ENCODE measurements around the gene DDX31.

Gene DDX31

GRCh38 chr9:132673355-132673754 is 3.6 kb upstream of the DDX31 start:
- DNase-seq (ENCODE audit: low read depth) = peak; percentile 23

DNA sequence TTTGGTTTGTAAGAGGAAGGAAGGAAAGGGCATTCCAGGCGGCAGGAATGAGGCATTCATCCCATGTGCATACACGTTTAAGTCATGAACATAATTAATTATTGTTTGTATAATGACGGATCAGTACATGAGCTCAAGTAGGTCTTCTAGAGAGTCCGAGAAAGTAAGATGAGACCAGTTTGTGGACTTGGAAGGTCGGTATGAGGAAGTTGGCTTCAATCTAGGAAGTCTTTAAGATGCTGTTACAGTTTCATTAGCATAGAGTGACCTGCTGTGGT is 2.6 kb upstream of the DDX31 start:
- DNase-seq (ENCODE audit: low read depth) = no peak

DNA sequence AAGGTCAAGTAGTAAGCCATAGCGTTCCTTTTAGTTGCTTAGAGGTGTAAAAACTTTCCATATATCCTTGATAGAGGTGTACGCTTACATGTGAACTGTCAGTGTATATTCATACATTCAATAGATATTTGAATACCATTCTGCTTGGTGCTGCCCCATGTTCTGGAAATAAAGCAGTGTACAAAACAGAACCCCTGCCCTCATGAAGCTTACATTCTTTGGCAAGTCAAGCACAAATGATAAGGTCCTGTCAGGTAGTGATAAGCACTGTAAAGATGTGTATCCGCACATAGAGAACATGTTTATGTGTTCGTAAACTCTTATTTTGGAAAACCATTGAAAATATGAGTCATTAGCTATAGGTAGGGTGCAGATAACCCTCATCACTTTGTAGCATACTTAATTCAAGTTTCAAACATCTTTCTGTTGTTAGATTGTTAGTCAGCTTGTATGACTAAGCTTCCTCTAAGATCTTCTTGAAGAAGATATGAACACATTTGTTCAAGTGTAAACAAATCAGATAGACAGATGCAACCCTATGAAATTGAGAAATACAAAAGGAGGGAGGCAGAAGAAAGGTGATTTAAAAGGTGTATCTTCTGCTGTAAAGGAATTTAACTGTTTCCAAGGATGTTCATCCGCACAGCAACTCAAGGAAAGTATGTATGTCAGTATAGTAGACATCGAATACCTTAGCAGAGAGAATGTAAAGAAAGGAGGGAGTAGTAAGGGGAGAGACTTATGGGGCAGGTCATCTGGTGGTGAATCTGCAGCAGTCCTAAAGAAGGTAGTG is 2.0 kb upstream of the DDX31 start:
- no peak for DNase-seq (ENCODE audit: low read depth)

GRCh38 chr9:132670457-132671391 is 941 bp upstream of the DDX31 start, which contains the start of gene GTF3C4:
Gene GTF3C4, plus strand, starts transcription at chr9:132670464. Its CDS starts 135 bp downstream, at chr9:132670599.
- DNase-seq (ENCODE audit: low read depth) = no peak

DNA sequence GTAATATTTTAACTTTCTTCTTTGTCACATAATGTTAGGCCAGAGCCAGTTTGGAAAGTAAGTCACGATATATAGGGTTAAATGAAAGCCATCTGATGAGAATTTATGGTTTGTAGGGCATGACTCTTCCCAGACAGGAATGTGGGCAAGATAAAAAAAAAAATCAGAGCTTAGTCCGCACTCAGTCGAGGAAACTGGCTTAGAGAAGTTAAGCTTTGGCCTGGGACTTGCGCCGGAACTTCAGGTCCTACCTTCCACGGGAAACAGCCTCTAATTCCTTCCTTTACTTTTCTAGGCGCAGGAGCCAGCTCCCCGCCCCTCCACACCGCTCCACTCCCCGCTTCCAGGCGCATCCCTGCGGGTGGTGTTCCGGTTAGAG is 475 bp downstream of the DDX31 start:
- DNase-seq (ENCODE audit: low read depth) = no peak

- no peak for DNase-seq (ENCODE audit: low read depth)
Measured at GRCh38 chr9:132663851-132664250, 5.9 kb downstream of the DDX31 start.

DNA sequence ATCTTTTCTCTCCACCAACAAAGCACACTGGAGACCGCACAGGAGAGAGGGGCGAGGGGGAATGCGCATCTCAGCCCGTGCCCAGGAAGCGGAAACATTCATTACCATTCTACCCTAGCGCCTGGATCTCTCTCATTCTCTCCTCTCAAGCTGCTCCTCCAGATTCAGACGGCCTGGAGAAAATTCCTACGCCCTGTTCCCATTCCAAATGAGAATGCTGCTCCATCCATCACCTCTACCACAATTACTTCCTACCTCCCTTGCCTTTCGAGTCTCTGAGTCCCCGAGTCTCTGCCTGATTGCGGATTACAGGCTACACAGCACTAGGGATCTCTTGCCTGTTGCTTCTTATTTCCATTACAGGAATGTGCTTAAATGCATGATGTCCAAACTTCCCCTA is 6.7 kb downstream of the DDX31 start:
- DNase-seq (ENCODE audit: low read depth) = no peak

DNA sequence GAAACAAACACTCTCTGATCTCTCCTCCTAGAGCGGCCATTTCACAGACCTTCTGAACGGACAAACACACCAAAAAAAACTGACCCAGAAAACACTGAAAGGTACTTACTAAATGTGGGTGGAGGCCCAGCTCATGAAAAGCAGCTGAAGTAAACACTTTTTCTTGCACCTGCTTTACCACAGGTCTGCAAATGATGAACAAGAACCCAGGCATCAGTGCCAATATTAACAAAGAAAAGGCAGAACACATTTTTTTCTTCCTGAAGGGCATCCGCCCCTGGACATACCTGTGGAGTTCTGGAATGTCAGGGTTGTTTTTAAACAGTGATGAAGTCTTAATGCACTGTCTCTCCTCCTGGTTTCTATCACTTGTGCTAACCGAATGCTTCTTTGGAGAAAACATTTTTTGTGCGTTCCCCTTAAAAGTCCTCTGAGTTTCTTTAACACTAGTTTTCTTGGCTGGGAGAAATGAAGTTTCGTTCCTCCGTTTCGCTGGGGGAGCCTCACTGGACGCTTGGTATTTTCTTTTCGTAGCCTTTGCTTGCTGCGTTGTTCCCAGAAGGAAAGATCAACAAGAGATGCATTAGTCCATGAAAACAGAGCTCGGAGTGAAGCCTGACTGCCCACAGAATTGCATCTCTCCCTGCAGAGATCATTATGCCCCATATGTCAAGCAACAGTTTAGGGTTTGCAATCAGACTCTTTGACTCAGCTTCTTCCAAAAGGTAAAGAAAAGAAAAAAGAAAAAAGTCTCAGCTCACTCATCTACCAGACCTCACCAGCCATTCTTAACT is 7.4 kb downstream of the DDX31 start:
- DNase-seq (ENCODE audit: low read depth) = no peak

- no peak for DNase-seq (ENCODE audit: low read depth)
Measured at GRCh38 chr9:132656299-132656698, 13.5 kb downstream of the DDX31 start.

DNA sequence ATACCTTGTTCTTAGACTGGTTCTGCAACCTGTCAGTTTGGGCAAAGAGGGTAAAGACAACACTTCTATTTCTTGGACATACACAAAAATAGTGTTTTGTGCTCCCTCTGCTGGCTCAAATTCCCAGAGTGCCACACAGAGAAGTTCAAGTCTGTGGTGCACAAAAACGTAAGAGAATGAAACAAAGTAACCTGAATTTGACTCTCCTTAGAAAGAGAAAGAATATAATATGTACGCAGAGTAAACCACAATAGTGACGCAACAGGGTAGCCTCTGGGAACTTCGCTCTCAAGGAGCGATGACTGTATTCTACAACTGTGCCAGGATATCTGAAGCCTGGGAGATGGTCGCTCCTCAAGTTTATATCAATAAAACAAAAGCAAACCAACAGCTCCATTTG is 18.5 kb downstream of the DDX31 start:
- peak; percentile 87 for DNase-seq (ENCODE audit: low read depth)

- DNase-seq (ENCODE audit: low read depth) = no peak
Measured at GRCh38 chr9:132648685-132649084, 21.1 kb downstream of the DDX31 start.

GRCh38 chr9:132648283-132648682 is 21.5 kb downstream of the DDX31 start:
- no peak for DNase-seq (ENCODE audit: low read depth)

DNA sequence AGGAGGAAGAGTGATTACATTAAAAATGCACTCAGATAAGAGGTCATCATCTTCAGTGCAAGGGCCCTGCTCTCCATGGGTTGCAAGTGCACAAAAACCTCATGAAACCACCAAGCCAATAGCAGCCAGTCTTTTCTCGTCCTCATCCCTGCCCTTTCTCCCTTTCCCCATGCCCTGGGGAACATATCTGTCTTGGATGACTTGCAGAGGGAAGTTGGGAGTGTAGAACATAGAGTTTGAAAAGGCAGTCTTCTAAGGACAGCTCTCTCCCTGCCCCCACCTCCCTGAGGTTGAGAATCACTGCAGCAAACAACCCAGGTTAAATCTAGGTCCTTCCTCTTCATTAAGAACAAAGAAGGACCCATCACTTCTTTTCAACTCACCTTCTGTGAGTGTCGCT is 22.0 kb downstream of the DDX31 start:
- DNase-seq (ENCODE audit: low read depth) = no peak

- DNase-seq (ENCODE audit: low read depth) = peak; percentile 94
Measured at GRCh38 chr9:132647355-132647754, 22.4 kb downstream of the DDX31 start.

GRCh38 chr9:132646726-132647125 is 23.1 kb downstream of the DDX31 start:
- no peak for DNase-seq (ENCODE audit: low read depth)

- no peak for DNase-seq (ENCODE audit: low read depth)
Measured at GRCh38 chr9:132645711-132646110, 24.1 kb downstream of the DDX31 start.

DNA sequence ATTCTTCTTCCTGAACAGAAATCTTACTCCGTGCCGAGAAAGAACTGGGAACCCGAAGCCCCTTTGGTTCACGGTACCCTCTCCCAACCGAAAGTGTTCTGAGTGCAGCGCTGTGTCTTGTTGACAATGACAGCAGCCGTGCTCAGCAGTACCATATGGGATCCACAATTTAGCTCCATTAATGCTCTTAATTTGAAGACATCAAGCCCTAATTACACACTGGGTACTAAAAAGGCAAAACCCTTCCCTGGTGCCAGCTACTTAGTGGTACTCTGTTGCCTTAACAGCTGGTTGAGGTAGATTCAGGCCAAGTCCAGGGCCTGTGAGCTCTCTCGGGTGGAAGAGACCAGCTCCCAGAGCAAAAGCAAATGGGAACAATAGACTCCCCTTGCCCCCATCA is 24.5 kb downstream of the DDX31 start:
- DNase-seq (ENCODE audit: low read depth) = no peak

DNA sequence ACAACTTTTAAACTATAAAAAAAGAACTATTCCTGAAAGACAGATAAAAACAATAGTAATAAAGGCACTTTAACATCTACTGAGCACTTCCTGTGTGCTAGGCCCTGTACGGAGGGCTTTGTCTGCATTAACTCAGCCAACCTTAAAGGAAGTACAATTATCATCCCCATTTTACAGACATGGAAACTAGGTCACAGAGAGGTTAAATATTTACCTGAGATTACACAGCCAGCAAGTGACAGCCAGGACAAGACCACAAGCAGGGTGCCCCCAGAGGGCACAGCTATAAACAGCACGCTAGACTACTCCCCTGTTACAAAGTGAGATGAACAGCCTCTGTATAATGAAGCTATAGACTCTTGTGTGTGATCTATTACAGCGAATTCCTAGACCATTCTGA is 25.5 kb downstream of the DDX31 start:
- DNase-seq (ENCODE audit: low read depth) = no peak

- no peak for DNase-seq (ENCODE audit: low read depth)
Measured at GRCh38 chr9:132641216-132641615, 28.6 kb downstream of the DDX31 start.

GRCh38 chr9:132639322-132639721 is 30.5 kb downstream of the DDX31 start:
- no peak for DNase-seq (ENCODE audit: low read depth)

GRCh38 chr9:132638240-132638639 is 31.5 kb downstream of the DDX31 start:
- DNase-seq (ENCODE audit: low read depth) = peak; percentile 57

- no peak for DNase-seq (ENCODE audit: low read depth)
Measured at GRCh38 chr9:132637801-132638200, 32.0 kb downstream of the DDX31 start.

GRCh38 chr9:132637351-132637750 is 32.4 kb downstream of the DDX31 start:
- no peak for DNase-seq (ENCODE audit: low read depth)
